Fibroblast of lung (primary cell): ENCODE results near the gene FAM83B. TPM values are rescaled to one million over a fixed set of nuclear protein-coding genes. Genes with fewer than 3 reads are reported as not detected.
A peak's percentile ranks its signal among the peaks of the same experiment; 100 is the strongest.

Source experiments
- DNase-seq, 2 donors: peaks; one replicate each; pipeline versions ENCODE4 v3.0.0 to v3.0.0-alpha.2; 2010; ENCODE audit warnings: low read depth in 2 of 2
- H2AFZ ChIP-seq: 2 replicates; pipeline ENCODE4 v1.5.1; 2012; ENCODE audit warnings: low read length, control low read depth, inconsistent platforms
- H3K27ac ChIP-seq: 2 replicates; pipeline ENCODE4 v1.5.1; 2011; ENCODE audit warnings: low read length, control low read depth; ENCODE audit not compliant: insufficient read depth
- H3K27me3 ChIP-seq: 2 replicates; pipeline ENCODE4 v1.5.1; 2011; ENCODE audit warnings: mild to moderate bottlenecking, low read length; ENCODE audit not compliant: control insufficient read depth, insufficient read depth
- H3K36me3 ChIP-seq: 2 replicates; pipeline ENCODE4 v1.5.1; 2011; ENCODE audit warnings: low read length; ENCODE audit not compliant: control insufficient read depth, insufficient read depth
- H3K4me1 ChIP-seq: 2 replicates; pipeline ENCODE4 v1.5.1; 2011; ENCODE audit warnings: low read length; ENCODE audit not compliant: control insufficient read depth, insufficient read depth; ENCODE audit errors: extremely low read depth
- H3K4me2 ChIP-seq: 2 replicates; pipeline ENCODE4 v1.5.1; 2011; ENCODE audit warnings: low read length, control low read depth; ENCODE audit not compliant: insufficient read depth; ENCODE audit errors: extremely low read depth
- H3K4me3 ChIP-seq, 4 experiments: fragments of 200-600 bp in 1 of 4; sonication (generic) in 1 of 4; replicated peaks in 1 of 4; 2 replicates each; pipeline ENCODE4 v1.5.1; 2011 to 2016; ENCODE audit warnings: low read length in 4 of 4, low read depth in 3 of 4, mild to moderate bottlenecking in 3 of 4, control low read depth in 2 of 4, inconsistent platforms in 1 of 4, mixed read lengths in 1 of 4; ENCODE audit not compliant: insufficient read depth in 1 of 4; ENCODE audit errors: control extremely low read depth in 1 of 4
- H3K79me2 ChIP-seq: 2 replicates; pipeline ENCODE4 v1.5.1; 2012; ENCODE audit warnings: mild to moderate bottlenecking, low read length, inconsistent platforms; ENCODE audit not compliant: control insufficient read depth, insufficient read depth
- H3K9ac ChIP-seq: 2 replicates; pipeline ENCODE4 v1.5.1; 2011; ENCODE audit warnings: mild to moderate bottlenecking, low read length, control low read depth; ENCODE audit not compliant: insufficient read depth
- H3K9me3 ChIP-seq: 2 replicates; pipeline ENCODE4 v1.5.1; 2012; ENCODE audit warnings: low read depth, low read length; ENCODE audit not compliant: control insufficient read depth, insufficient read depth
- H4K20me1 ChIP-seq: 2 replicates; pipeline ENCODE4 v1.5.1; 2011; ENCODE audit warnings: low read length; ENCODE audit not compliant: control insufficient read depth, insufficient read depth; ENCODE audit errors: extremely low read depth
- CTCF ChIP-seq, 2 donors: IDR thresholded peaks in 1 of 2; conservative IDR thresholded peaks in 1 of 2; 1 replicate in 1 of 2; 2 replicates in 1 of 2; pipeline ENCODE4 v1.5.1; 2011 to 2012; ENCODE audit warnings: low read length in 2 of 2, control low read depth in 1 of 2, inconsistent platforms in 1 of 2, low read depth in 1 of 2, mild to moderate bottlenecking in 1 of 2
- EZH2 ChIP-seq: IDR thresholded peaks from 2 replicates; pipeline ENCODE4 v1.5.1; 2012; ENCODE audit warnings: low read length, control low read depth, mild to moderate bottlenecking; ENCODE audit errors: missing control alignments
- polyA plus RNA-seq, 2 donors: library from polyadenylated mRNA; depleted of rRNA in 1 of 2; stranded (reverse) in 1 of 2; unstranded in 1 of 2; fragments of >200 nt; gene quantifications; 2 replicates each; pipeline ENCODE4 v1.2.1, GENCODE V29; 2011 to 2012; ENCODE audit warnings: missing spikeins in 1 of 2
- total RNA-seq: library from RNA; depleted of rRNA; stranded (reverse); fragments of >200 nt; gene quantifications from 2 replicates; pipeline ENCODE4 v1.2.1, GENCODE V29; 2014

Gene FAM83B
- total and polyA plus RNA-seq, 2 donors (not counting 1 experiment from before 2014, with no cell fraction given), result under 0.01 TPM; not detected in 1

- Histone ChIP-seq H3K9me3 (no peaks in the 10 kb centered on the region), H2AFZ (no peak overlapping the region), H3K4me2 (peak overlapping the region; percentile 32)
Observed at GRCh38 chr6:54805077-54805476, 41.5 kb upstream of the FAM83B start.

GRCh38 chr6:54810147-54810546, 36.4 kb upstream of the FAM83B start:
- Histone ChIP-seq H2AFZ (no peak overlapping the region), H3K27me3 (no peaks in the 10 kb centered on the region), H3K9ac (no peak overlapping the region), H3K36me3 (no peaks in the 10 kb centered on the region), H3K4me1 (no peaks in the 10 kb centered on the region), H3K9me3 (no peaks in the 10 kb centered on the region), H3K4me3 (no peak overlapping the region), H3K27ac (no peak overlapping the region), H3K4me2 (no peak overlapping the region), H4K20me1 (no peaks in the 10 kb centered on the region), H3K79me2 (no peaks in the 10 kb centered on the region)
- peak in 1 of 2 donors; percentile 42 for DNase-seq
- TF ChIP-seq CTCF (conservative IDR thresholded peaks at IDR 0.05 in 1 of 2, IDR thresholded peaks at IDR 0.05 in 1 of 2; ENCODE audit: low read depth in 1 of 2, low read length in 2 of 2) (no peak), EZH2 (no peak)

More at GRCh38 chr6:54805077-54805476, 41.5 kb upstream of the FAM83B start:
- Histone ChIP-seq H4K20me1 (no peaks in the 10 kb centered on the region), H3K27ac (no peak overlapping the region), H3K4me3 (no peak overlapping the region), H3K27me3 (no peaks in the 10 kb centered on the region), H3K4me1 (peaks cover 5% of the 10 kb centered on the region), H3K9ac (no peak overlapping the region), H3K36me3 (no peaks in the 10 kb centered on the region), H3K79me2 (no peaks in the 10 kb centered on the region)
- TF ChIP-seq EZH2 (no peak), CTCF (conservative IDR thresholded peaks at IDR 0.05 in 1 of 2, IDR thresholded peaks at IDR 0.05 in 1 of 2; ENCODE audit: low read depth in 1 of 2, low read length in 2 of 2) (no peak)
- peak in 1 of 2 donors; percentile 45 for DNase-seq

GRCh38 chr6:54813892-54814291, 32.7 kb upstream of the FAM83B start:
- Histone ChIP-seq H3K27me3 (no peaks in the 10 kb centered on the region), H3K79me2 (no peaks in the 10 kb centered on the region), H3K9ac (no peak overlapping the region), H3K36me3 (no peaks in the 10 kb centered on the region), H3K4me1 (no peaks in the 10 kb centered on the region), H3K9me3 (no peaks in the 10 kb centered on the region), H3K4me3 (no peak overlapping the region), H4K20me1 (no peaks in the 10 kb centered on the region), H3K27ac (no peak overlapping the region), H2AFZ (no peak overlapping the region), H3K4me2 (no peak overlapping the region)
- no peak for TF ChIP-seq EZH2
- TF ChIP-seq CTCF (conservative IDR thresholded peaks at IDR 0.05 in 1 of 2, IDR thresholded peaks at IDR 0.05 in 1 of 2; ENCODE audit: low read depth in 1 of 2, low read length in 2 of 2), result no peak
- DNase-seq, result peak; percentile 29 to 65
